ENCODE data around the gene LCN12.
A peak's percentile ranks its signal among the peaks of the same experiment; 100 is the strongest.

The LCN12 gene

DNA sequence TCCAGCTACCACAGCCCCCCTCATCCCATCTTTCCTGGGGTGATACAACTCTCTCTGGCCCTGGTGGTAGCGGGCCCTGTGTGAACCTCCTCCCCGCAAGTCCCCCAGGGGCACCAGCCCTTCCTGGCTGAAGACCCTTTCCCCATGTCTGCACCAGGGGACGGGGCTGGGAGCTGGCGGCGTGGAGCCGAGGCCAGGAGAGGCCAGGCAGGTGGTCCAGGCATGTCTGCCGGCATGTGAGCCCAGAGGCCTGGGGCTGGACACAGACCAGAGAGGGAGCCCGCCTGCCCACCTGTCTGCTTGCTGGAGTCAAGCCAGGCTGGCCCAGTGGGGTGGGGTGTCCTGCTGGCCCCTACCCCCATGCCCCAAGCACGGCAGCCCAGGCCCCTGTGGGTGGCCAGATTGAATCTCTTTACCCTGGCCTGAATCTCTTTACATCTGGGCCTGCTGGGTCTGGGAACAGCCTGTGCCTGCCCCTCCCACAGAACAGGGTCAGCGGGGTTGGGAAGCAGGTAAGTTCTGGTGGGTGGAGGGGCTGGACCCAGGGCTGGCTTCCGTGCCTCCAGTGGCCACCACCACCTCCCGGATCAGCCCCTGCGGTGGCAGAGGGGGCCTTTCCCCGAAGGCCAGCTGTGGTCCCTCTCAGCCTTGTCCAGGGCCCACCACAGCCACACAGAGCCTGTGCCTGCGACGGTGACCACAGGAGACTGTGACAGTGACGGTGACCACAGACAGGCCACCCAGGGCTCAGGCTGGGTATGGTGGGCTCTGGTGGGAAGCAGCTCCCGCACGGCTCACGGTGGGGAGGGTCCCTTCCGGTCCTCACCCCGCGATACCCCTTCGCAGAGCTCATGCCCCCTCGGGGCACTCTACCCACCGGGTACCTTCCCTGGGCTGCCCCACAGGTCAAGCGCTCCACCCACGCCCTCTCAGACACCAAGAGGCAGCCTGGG, 7.1 kb downstream of the LCN12 start:
- DNase-seq, result no peak

- DNase-seq, result no peak
These were observed 8.3 kb downstream of the LCN12 start for GRCh38 chr9:136960212-136960937.

DNA sequence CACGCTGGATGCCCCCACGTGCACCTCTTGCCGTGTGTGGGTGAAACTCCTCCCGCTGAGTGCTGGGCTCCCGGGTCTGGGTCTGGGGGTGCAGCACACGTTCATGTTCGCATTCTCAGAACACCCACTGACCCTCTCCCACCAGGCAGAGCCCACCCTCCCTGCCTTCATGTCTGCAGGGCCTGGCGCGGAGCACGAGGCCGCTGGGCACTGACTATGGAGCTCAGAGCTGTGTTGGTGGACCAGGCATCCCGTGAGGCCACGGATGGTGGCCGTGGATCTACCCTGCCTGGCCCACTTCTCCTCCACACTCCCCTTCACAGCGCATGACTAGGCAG, 8.8 kb downstream of the LCN12 start:
- DNase-seq, result no peak

GRCh38 chr9:136961279-136962065, 9.4 kb downstream of the LCN12 start:
- no peak for DNase-seq

- no peak for DNase-seq
These were observed 10.1 kb downstream of the LCN12 start for GRCh38 chr9:136962163-136962562.

DNA sequence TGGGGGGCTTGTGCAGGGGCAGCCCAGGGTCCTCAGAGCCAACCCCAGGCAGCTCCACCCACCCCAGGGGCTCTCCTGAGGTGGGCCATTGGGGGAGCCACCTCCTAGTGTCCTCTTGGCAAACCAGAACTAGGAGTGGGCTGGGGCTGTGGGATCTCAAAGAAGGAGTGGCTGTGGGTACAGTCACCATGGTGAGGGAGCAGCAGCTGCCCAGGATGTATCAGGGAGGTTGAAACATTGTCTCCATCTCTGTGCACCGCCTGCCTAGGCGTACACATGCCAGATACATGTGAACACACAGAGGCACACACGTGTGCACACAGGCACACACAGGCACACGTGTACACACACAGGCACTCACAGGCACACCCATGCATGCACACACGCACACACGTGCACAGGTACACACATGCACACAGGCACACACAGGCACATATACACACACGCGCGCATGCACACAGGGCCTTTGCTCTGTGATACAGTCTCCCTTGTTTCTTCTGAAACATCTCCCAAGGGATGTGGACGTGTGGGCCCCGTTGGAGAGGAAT, 10.7 kb downstream of the LCN12 start:
- DNase-seq, result no peak

- no peak for DNase-seq
These were observed 11.3 kb downstream of the LCN12 start for GRCh38 chr9:136963341-136963740.

DNA sequence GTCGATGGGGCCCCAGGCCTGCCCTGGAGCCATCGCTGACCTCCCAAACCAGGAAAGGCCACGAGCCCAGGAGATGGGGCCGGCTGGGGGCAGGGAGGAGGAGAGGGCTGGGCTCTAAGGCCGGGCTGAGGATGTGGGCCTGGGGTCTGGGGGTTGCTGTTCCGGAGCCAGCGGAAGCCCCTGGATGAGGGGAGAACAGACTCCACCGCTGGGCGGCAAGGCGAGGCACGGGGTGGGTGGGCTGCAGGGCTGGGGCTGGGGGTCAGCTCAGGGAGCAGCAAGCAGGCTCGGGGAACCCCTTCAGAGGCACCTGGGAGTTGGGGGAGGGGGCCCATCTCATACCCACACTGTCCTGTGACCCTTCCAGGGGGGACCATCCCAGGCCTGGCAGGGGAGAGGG, 11.7 kb downstream of the LCN12 start:
- no peak for DNase-seq

DNA sequence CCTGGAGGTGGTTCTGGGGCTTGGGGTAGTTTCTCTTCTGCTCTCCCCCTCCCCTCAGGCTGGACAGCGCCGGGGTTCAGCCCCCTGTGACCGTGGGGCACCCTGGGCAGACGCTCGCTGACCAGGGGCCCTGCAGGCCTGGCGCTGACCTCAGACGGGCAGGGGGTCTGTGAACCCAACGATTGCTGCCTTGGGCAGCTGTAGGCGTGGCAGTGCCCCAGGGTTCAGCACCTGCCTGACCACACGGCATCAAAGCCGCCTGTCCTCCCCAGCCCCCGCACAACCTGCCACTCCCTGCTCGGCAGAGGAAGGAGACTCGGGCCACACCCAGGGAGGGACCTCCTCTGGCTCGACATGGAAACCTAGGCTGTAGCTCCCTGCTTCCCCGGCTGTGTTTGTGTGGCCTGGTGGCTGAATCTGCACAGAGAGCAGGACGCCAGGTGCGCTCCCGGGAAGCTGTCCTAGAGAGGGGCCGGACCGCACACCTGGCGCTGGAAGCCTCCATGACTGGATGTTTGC, 12.2 kb downstream of the LCN12 start:
- DNase-seq, result no peak

DNA sequence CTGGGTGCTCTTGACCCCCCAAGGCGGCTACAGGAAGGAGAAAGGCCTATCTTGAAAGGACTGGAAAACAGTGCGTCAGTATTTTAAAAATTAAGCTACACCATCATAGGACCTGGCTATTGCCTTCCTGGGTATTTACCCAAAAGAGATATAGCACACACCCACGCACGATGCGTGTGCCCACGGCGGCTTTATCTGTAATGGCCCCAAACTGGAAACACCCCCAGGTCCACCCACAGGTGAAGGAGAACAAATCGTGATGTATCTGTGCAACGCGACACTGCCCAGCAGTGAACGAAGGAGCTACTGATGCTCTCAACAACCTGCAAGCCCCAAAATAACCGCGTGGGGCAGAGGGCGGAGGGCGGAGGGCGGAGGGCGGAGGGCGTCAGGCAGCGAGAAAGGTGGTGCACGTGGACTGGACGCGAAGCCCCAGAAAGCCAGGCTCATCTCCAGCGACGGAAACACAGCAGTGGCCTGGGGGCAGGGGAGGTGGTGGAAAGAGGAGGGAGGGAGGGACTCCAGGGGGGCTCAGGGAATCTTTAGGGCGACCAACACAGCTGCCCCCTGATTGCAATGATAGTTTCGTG, 12.9 kb downstream of the LCN12 start:
- no peak for DNase-seq

DNA sequence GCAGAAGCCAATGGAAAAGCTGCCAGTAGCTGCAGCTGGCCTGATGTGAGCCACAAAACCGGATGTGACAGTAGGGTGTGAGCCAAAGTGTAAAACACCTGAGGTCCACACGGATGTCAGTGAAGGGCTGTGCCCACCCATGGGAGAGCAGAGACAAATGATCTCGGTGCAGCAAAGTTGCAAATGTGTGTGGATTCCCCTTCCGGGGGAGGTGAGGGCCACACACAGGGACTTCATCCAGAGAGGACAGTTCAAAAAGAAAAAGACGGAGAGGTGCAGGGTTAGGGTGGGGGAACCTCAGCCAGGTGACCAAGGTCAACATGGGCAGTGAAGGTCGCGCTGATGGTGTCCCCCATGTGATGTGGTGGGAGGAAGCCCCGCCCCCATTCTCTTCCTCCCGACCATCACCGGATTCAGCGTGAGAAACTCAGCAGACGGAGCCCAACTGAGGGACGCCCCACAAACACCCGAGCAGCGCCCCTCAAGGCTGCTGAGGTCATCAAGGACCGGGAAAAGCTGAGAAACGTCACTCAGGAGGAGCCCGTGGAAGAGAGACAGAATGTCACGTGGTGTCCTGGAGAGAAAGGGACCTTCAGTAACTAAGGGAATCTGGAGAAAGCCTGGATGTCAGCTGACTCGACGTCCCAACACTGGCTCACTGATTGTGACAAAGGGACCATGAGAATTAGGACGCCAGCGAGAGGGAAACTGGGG, 13.9 kb downstream of the LCN12 start:
- peak; percentile 52 for DNase-seq

DNA sequence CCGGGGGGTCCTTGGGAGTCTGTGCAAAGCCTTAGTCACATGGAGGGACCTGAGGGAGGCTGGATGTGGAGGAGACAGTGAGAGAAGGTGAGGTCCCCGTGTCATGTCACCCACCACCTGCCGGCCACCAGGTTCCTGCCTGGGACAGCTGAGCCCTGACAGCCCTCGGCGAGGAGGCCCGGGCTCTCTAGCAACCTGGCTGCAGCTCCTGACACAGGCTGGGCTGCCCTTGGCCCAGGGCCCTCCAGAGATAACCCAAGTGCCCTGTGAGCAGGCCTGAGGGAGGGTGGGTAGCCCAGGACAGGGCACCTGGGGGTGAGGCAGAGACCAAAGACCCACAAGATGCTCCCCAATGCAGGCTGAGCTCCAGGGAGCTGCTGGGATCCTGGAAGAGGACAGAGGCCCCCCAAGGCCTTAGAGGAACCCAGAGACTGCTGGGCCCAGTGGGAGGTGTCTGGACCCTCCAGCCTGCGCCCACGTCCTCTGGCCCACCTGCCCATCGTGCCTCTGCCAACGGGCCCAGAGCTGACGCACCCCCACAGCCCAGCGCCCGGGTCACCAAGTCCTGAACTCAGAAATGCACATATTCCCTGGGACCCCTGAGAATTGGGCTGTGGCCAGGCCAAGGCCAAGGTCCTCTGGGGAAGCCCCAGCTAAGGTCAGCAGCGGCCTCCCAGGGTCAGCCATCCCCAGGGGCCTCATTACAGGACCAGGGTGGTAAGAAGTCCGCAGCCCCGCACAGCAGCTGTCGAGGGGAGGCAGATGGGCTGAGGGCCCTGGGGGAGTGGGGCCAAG, 16.5 kb downstream of the LCN12 start:
- no peak for DNase-seq

DNA sequence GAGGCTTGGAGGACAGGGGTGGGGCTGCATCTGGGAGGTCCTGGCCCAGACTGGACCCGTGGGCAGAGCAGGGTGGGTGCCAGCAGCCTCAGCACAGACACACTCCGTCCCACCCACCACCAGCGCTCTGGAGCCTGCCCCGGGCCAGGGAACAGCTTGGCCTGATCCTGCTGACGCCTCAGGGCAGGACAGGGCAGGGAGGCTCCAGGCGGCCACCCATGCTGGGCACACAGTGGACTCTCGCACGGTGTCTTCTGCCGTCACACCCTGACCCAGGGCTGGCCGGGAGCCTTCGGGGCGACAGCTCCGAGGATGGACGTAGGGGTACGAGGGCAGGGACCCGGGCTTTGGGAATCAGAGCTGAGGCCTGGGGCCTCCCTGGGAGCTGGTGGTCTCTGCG, 17.1 kb downstream of the LCN12 start:
- DNase-seq, result no peak

DNA sequence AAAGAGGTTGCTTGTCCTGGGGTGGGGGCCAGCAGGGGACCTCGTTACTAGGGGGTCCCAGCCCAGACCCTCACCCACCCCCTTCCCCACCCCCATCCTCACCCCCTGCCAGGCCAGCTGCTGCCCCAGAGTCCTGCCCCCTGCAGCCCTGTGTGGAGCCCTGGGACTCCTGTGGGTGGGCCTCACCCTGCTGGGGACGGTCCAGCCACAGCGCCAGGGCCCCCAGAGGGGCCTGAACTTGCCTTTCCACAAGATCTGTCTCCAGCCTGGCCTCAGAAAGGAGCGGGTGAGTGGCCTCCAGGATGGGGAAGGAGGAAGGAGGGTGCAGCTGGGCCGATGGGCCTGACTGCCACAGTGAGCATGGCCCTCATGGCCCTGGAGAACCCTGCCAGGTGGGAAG, 17.7 kb downstream of the LCN12 start:
- no peak for DNase-seq

DNA sequence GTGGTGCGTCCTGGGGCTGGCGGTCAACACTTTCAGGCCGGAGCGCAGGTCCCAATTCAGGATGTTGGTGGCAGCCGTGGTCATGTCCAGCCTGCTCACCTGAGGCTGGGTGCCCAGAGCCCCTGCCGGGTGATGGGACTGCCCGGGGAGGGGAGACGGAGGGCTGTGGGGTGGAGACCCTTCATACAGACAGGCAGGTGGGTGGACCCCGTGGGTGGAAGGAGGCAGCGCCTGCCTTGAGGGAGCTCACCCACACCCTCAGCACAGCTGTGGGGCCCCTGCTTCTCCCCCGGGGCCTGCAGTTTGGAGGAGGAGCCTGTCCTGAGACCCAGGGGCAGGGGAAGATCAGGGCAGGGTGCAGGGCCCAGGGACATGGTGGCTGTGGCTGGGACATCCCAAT, 18.3 kb downstream of the LCN12 start:
- no peak for DNase-seq

- no peak for DNase-seq
These were observed 19.7 kb downstream of the LCN12 start for GRCh38 chr9:136971746-136972145.

- no peak for DNase-seq
These were observed 20.3 kb downstream of the LCN12 start for GRCh38 chr9:136972335-136972734.

GRCh38 chr9:136972743-136973142, 20.7 kb downstream of the LCN12 start:
- no peak for DNase-seq

GRCh38 chr9:136973618-136974617, 21.8 kb downstream of the LCN12 start:
- DNase-seq, result no peak
